ENCODE measurements around the gene TP53AIP1. TPM values are rescaled to one million over a fixed set of nuclear protein-coding genes. Genes with fewer than 3 reads are reported as not detected.
A peak's percentile ranks its signal among the peaks of the same experiment; 100 is the strongest.

TP53AIP1 gene
- total and polyA plus RNA-seq, 7 experiments from 2014 or later, result not detected

GRCh38 chr11:128948583-128948982, 5.9 kb upstream of the TP53AIP1 start:
- H3K36me3 Mint-ChIP-seq, result no peaks in the 10 kb centered on the region
- no peaks in the 10 kb centered on the region for H3K9me3 ChIP-seq (ENCODE audit: control insufficient read depth in 2 of 3, low read length in 3 of 3)
- no peaks in the 10 kb centered on the region for H3K36me3 ChIP-seq (ENCODE audit: control insufficient read depth in 2 of 3, insufficient read depth in 3 of 3, low read length in 3 of 3)
- H3K4me3 ChIP-seq (ENCODE audit: low read length), result no peak overlapping the region
- ChIA-PET CTCF (interaction anchor here (0.7 to 3.1 kb wide), 4 partner anchors 8 to 791 kb away, joined by 3 to 13 read pairs (median 3); no protein-coding TSS in a partner anchor), POLR2A (no interaction called here)
- no peak overlapping the region for H3K4me3 Mint-ChIP-seq
- no peaks in the 10 kb centered on the region for H3K27me3 ChIP-seq (ENCODE audit: control insufficient read depth in 2 of 2, insufficient read depth in 2 of 2, low read length in 2 of 2)
- ATAC-seq (no peak), DNase-seq (no peak)
- H3K27ac Mint-ChIP-seq, result peak overlapping the region in 1 of 9 donors; percentile 45
- peaks cover 10 to 28% (median 14%) of the 10 kb centered on the region in 5 donors for H3K27me3 Mint-ChIP-seq
- H3K4me1 Mint-ChIP-seq, result no peaks in the 10 kb centered on the region
- H3K27ac ChIP-seq (ENCODE audit: low read depth, low read length), result no peak overlapping the region
- intact Hi-C loops (cut with micrococcal nuclease), result no loop called here
- no peaks in the 10 kb centered on the region for H3K4me1 ChIP-seq (ENCODE audit: control insufficient read depth in 2 of 2, insufficient read depth in 2 of 2, low read length in 2 of 2)
- H3K9me3 Mint-ChIP-seq, result no peaks in the 10 kb centered on the region

GRCh38 chr11:128947773-128948172, 5.1 kb upstream of the TP53AIP1 start:
- DNase-seq (no peak), ATAC-seq (no peak)
- no peaks in the 10 kb centered on the region for H3K4me1 Mint-ChIP-seq
- no peaks in the 10 kb centered on the region for H3K9me3 Mint-ChIP-seq
- Histone ChIP-seq H3K27ac (ENCODE audit: low read depth, low read length) (no peak overlapping the region), H3K4me1 (ENCODE audit: control insufficient read depth in 2 of 2, insufficient read depth in 2 of 2, low read length in 2 of 2) (no peaks in the 10 kb centered on the region), H3K36me3 (ENCODE audit: control insufficient read depth in 2 of 3, insufficient read depth in 3 of 3, low read length in 3 of 3) (no peaks in the 10 kb centered on the region), H3K27me3 (ENCODE audit: control insufficient read depth in 2 of 2, insufficient read depth in 2 of 2, low read length in 2 of 2) (no peaks in the 10 kb centered on the region), H3K9me3 (ENCODE audit: control insufficient read depth in 2 of 3, low read length in 3 of 3) (no peaks in the 10 kb centered on the region), H3K4me3 (ENCODE audit: low read length) (no peak overlapping the region)
- H3K36me3 Mint-ChIP-seq, result no peaks in the 10 kb centered on the region
- intact Hi-C loops (cut with micrococcal nuclease), result no loop called here
- peaks cover 10 to 24% (median 14%) of the 10 kb centered on the region in 5 donors for H3K27me3 Mint-ChIP-seq
- no peak overlapping the region for H3K27ac Mint-ChIP-seq
- ChIA-PET POLR2A (no interaction called here), CTCF (interaction anchor here (0.7 to 3.1 kb wide), 4 partner anchors 9 to 790 kb away, joined by 3 to 13 read pairs (median 3); no protein-coding TSS in a partner anchor)
- H3K4me3 Mint-ChIP-seq, result no peak overlapping the region

GRCh38 chr11:128946648-128947047, 4.0 kb upstream of the TP53AIP1 start:
- POLR2A ChIA-PET, result no interaction called here

GRCh38 chr11:128943428-128943976, 831 bp upstream of the TP53AIP1 start:
- POLR2A ChIA-PET, result no interaction called here
- intact Hi-C loops (cut with micrococcal nuclease), result no loop called here

More at GRCh38 chr11:128946648-128947047, 4.0 kb upstream of the TP53AIP1 start:
- Histone ChIP-seq H3K27me3 (ENCODE audit: control insufficient read depth in 2 of 2, insufficient read depth in 2 of 2, low read length in 2 of 2) (no peaks in the 10 kb centered on the region), H3K4me1 (ENCODE audit: control insufficient read depth in 2 of 2, insufficient read depth in 2 of 2, low read length in 2 of 2) (no peaks in the 10 kb centered on the region), H3K27ac (ENCODE audit: low read depth, low read length) (no peak overlapping the region), H3K9me3 (ENCODE audit: control insufficient read depth in 2 of 3, low read length in 3 of 3) (no peaks in the 10 kb centered on the region), H3K36me3 (ENCODE audit: control insufficient read depth in 2 of 3, insufficient read depth in 3 of 3, low read length in 3 of 3) (no peaks in the 10 kb centered on the region), H3K4me3 (ENCODE audit: low read length) (no peak overlapping the region)
- Mint-ChIP-seq H3K36me3 (no peaks in the 10 kb centered on the region), H3K27me3 (peaks cover 10 to 24% (median 14%) of the 10 kb centered on the region in 5 donors), H3K9me3 (no peaks in the 10 kb centered on the region), H3K4me1 (no peaks in the 10 kb centered on the region), H3K4me3 (no peak overlapping the region), H3K27ac (no peak overlapping the region)
- intact Hi-C loops (cut with micrococcal nuclease), result no loop called here
- CTCF ChIA-PET, result interaction anchor here (0.6 to 3.1 kb wide), 2 partner anchors 10 to 796 kb away, joined by 3 to 13 read pairs; no protein-coding TSS in a partner anchor
- no peak for DNase-seq
- ATAC-seq, result no peak

GRCh38 chr11:128942272-128942612, 429 bp downstream of the TP53AIP1 start:
- Mint-ChIP-seq H3K27me3 (peaks cover 0 to 26% (median 6%) of the 10 kb centered on the region in 5 donors), H3K4me1 (no peaks in the 10 kb centered on the region), H3K27ac (no peak overlapping the region), H3K36me3 (no peaks in the 10 kb centered on the region), H3K4me3 (no peak overlapping the region), H3K9me3 (no peaks in the 10 kb centered on the region)
- H3K4me1 ChIP-seq (ENCODE audit: control insufficient read depth in 2 of 2, insufficient read depth in 2 of 2, low read length in 2 of 2), result no peaks in the 10 kb centered on the region
- POLR2A ChIA-PET, result no interaction called here
- no peaks in the 10 kb centered on the region for H3K9me3 ChIP-seq (ENCODE audit: control insufficient read depth in 2 of 3, low read length in 3 of 3)
- no peak overlapping the region for H3K27ac ChIP-seq (ENCODE audit: low read depth, low read length)
- ATAC-seq (no peak), DNase-seq (no peak)
- CTCF ChIA-PET, result no interaction called here
- no peak overlapping the region for H3K4me3 ChIP-seq (ENCODE audit: low read length)
- no peaks in the 10 kb centered on the region for H3K36me3 ChIP-seq (ENCODE audit: control insufficient read depth in 2 of 3, insufficient read depth in 3 of 3, low read length in 3 of 3)
- intact Hi-C loops (cut with micrococcal nuclease), result no loop called here
- no peaks in the 10 kb centered on the region for H3K27me3 ChIP-seq (ENCODE audit: control insufficient read depth in 2 of 2, insufficient read depth in 2 of 2, low read length in 2 of 2)

More at GRCh38 chr11:128943428-128943976, 831 bp upstream of the TP53AIP1 start:
- H3K4me1 Mint-ChIP-seq, result no peaks in the 10 kb centered on the region
- Histone ChIP-seq H3K9me3 (ENCODE audit: control insufficient read depth in 2 of 3, low read length in 3 of 3) (no peaks in the 10 kb centered on the region), H3K36me3 (ENCODE audit: control insufficient read depth in 2 of 3, insufficient read depth in 3 of 3, low read length in 3 of 3) (no peaks in the 10 kb centered on the region), H3K27ac (ENCODE audit: low read depth, low read length) (no peak overlapping the region), H3K4me3 (ENCODE audit: low read length) (no peak overlapping the region), H3K27me3 (ENCODE audit: control insufficient read depth in 2 of 2, insufficient read depth in 2 of 2, low read length in 2 of 2) (no peaks in the 10 kb centered on the region), H3K4me1 (ENCODE audit: control insufficient read depth in 2 of 2, insufficient read depth in 2 of 2, low read length in 2 of 2) (no peaks in the 10 kb centered on the region)
- ATAC-seq, result no peak
- no peak overlapping the region for H3K27ac Mint-ChIP-seq
- H3K9me3 Mint-ChIP-seq, result no peaks in the 10 kb centered on the region
- CTCF ChIA-PET, result no interaction called here
- peaks cover 4 to 29% (median 10%) of the 10 kb centered on the region in 5 donors for H3K27me3 Mint-ChIP-seq
- DNase-seq, result no peak
- H3K36me3 Mint-ChIP-seq, result no peaks in the 10 kb centered on the region
- no peak overlapping the region for H3K4me3 Mint-ChIP-seq

GRCh38 chr11:128941573-128942271, 949 bp downstream of the TP53AIP1 start:
- DNase-seq, result no peak
- no peaks in the 10 kb centered on the region for H3K4me1 ChIP-seq (ENCODE audit: control insufficient read depth in 2 of 2, insufficient read depth in 2 of 2, low read length in 2 of 2)
- Mint-ChIP-seq H3K27ac (no peak overlapping the region), H3K9me3 (no peaks in the 10 kb centered on the region), H3K27me3 (peaks cover 0 to 26% (median 6%) of the 10 kb centered on the region in 5 donors), H3K4me1 (no peaks in the 10 kb centered on the region), H3K4me3 (no peak overlapping the region), H3K36me3 (no peaks in the 10 kb centered on the region)
- POLR2A ChIA-PET, result no interaction called here
- no peaks in the 10 kb centered on the region for H3K9me3 ChIP-seq (ENCODE audit: control insufficient read depth in 2 of 3, low read length in 3 of 3)
- H3K27ac ChIP-seq (ENCODE audit: low read depth, low read length), result no peak overlapping the region
- CTCF ChIA-PET, result no interaction called here
- intact Hi-C loops (cut with micrococcal nuclease), result no loop called here
- no peak for ATAC-seq
- no peak overlapping the region for H3K4me3 ChIP-seq (ENCODE audit: low read length)
- no peaks in the 10 kb centered on the region for H3K36me3 ChIP-seq (ENCODE audit: control insufficient read depth in 2 of 3, insufficient read depth in 3 of 3, low read length in 3 of 3)
- H3K27me3 ChIP-seq (ENCODE audit: control insufficient read depth in 2 of 2, insufficient read depth in 2 of 2, low read length in 2 of 2), result no peaks in the 10 kb centered on the region

- Histone ChIP-seq H3K4me1 (ENCODE audit: control insufficient read depth in 2 of 2, insufficient read depth in 2 of 2, low read length in 2 of 2) (no peaks in the 10 kb centered on the region), H3K27ac (ENCODE audit: low read depth, low read length) (no peak overlapping the region), H3K4me3 (ENCODE audit: low read length) (no peak overlapping the region), H3K9me3 (ENCODE audit: control insufficient read depth in 2 of 3, low read length in 3 of 3) (no peaks in the 10 kb centered on the region), H3K36me3 (ENCODE audit: control insufficient read depth in 2 of 3, insufficient read depth in 3 of 3, low read length in 3 of 3) (no peaks in the 10 kb centered on the region), H3K27me3 (ENCODE audit: control insufficient read depth in 2 of 2, insufficient read depth in 2 of 2, low read length in 2 of 2) (no peaks in the 10 kb centered on the region)
- DNase-seq (no peak), ATAC-seq (no peak)
- Mint-ChIP-seq H3K36me3 (no peaks in the 10 kb centered on the region), H3K27ac (peak overlapping the region in 1 of 9 donors; percentile 6), H3K27me3 (peaks cover 0 to 26% (median 6%) of the 10 kb centered on the region in 5 donors), H3K4me3 (no peak overlapping the region), H3K9me3 (no peaks in the 10 kb centered on the region), H3K4me1 (no peaks in the 10 kb centered on the region)
- CTCF ChIA-PET, result no interaction called here
- POLR2A ChIA-PET, result no interaction called here
- intact Hi-C loops (cut with micrococcal nuclease), result no loop called here
Measured at GRCh38 chr11:128941110-128941509, 1.6 kb downstream of the TP53AIP1 start.

All from naive thymus-derived CD4-positive, alpha-beta T cell (primary cell).